Left renal pelvis (tissue), 4 donors: ENCODE measurements around the gene SLC35B2. TPM values are rescaled to one million over a fixed set of nuclear protein-coding genes. Genes with fewer than 3 reads are reported as not detected.

ENCODE experiments used
- DNase-seq, 4 donors: peaks; one replicate each; pipeline ENCODE4 v3.0.0-alpha.2; 2013; ENCODE audit warnings: low read depth in 4 of 4, low spot score in 3 of 4
- polyA plus RNA-seq, 4 donors: library from polyadenylated mRNA; unstranded; fragments of 120-200 nt; gene quantifications; one replicate each; pipeline ENCODE4 v1.2.1, GENCODE V29; 2013; ENCODE audit not compliant: insufficient read length in 4 of 4

Gene SLC35B2
- polyA plus RNA-seq, 4 donors: 51.5 to 57.5 (median 54.1) TPM

DNA sequence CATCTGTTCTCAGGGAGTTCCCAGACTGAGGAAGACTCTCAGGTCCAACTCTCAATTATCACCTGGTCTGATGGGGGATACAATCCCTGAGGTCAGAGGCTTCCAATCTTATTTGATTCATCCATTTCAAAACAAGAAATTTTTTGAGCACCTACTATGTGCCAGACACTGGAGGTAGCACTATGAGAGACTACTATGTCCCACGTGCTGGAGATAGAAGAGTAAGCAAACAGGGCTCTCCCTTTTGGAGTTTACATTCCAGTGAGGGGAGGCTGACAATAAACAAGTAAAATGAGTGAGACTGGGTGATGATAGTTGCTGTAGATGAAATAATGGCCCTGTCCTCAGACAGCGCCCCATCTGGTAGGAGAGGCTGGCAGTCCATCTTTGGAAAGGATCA lies 29.4 kb upstream of the SLC35B2 start:
- no peak for DNase-seq

DNA sequence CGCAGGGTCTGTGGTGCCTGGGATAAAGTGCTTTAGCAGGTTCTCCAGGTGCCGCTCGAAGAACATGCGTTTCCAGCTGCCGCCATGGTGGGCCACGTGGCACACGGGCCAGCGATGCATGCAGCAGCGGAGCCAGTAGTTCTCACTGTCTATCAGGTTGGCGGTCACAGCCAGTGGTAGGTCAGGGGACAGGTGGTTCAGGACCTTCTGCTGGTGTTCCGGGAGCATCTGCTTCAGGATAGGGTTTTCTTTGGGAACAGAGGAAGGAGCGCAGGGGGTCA lies 28.9 kb upstream of the SLC35B2 start:
- DNase-seq: no peak

DNA sequence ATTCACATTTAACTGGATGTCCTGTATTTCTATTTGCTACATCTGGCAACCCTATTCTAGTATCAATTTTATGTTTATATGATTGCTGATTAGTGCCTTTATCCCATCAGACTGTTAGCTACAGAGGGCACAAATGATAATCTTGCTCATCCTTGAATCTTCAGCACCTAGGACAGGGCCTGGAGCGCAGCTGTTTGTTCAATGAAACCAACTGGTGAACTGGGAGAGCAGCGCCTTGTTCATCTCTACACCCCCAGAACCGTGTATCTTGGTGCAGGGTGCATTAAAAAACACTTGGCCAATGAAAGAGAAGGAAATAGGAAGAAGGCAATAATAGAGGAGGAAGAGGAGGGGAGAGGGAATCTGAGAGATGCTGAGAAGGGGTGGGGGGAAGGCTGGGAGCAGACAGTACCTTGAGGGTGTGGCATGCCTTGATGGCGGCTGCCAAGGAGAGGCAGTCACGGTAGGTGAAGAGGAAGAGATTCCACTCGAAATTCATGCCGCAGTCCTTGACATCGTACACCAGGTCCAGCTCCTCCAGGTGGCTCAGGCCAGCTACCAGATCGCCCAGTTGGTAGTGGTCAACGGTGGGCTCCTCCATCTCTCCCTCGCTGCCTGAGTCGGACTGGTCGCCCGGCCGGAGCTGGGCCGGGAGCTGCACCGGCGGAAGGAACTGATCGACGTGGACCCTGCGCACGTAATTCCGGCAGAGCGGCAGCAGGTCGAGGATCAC lies 28.4 kb upstream of the SLC35B2 start:
- no peak for DNase-seq

DNA sequence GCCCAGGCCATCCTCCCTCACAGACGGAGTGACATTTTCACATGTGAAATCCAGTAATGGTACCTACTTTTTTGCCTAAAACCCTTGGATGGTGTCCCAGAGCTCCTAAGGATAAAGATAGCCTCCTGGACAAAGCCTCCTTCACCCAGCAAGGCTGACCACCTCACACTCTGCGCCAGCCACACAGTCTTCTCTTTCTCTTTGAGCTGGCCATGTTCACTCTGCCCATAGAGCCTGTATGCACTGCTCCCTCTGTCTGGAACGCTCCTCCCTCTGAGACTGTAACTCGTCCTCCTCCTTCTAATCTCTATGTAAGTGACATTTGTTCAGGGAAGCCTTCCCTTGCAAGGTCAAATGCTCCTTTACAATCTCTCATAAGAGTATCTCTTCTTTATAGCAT lies 27.5 kb upstream of the SLC35B2 start:
- no peak for DNase-seq

DNA sequence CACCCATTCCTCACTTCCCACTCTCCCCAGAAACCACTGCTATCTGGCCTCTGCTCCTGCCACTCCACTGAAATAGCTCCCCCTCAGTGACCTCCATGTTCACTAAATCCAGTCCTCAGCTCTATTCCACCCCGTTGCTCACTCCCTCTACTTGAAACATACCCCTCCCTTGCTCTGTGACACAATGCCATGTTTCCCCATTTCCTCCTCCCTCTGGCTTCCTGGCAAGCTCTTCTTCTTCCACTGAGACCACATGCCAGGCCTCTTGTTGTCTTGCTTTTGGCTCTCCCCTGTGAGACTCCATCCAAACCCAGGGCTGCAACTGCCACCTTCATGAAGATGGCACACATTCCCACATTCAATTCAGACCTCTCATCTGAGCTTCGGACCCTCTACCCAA lies 26.8 kb upstream of the SLC35B2 start:
- DNase-seq: no peak

DNA sequence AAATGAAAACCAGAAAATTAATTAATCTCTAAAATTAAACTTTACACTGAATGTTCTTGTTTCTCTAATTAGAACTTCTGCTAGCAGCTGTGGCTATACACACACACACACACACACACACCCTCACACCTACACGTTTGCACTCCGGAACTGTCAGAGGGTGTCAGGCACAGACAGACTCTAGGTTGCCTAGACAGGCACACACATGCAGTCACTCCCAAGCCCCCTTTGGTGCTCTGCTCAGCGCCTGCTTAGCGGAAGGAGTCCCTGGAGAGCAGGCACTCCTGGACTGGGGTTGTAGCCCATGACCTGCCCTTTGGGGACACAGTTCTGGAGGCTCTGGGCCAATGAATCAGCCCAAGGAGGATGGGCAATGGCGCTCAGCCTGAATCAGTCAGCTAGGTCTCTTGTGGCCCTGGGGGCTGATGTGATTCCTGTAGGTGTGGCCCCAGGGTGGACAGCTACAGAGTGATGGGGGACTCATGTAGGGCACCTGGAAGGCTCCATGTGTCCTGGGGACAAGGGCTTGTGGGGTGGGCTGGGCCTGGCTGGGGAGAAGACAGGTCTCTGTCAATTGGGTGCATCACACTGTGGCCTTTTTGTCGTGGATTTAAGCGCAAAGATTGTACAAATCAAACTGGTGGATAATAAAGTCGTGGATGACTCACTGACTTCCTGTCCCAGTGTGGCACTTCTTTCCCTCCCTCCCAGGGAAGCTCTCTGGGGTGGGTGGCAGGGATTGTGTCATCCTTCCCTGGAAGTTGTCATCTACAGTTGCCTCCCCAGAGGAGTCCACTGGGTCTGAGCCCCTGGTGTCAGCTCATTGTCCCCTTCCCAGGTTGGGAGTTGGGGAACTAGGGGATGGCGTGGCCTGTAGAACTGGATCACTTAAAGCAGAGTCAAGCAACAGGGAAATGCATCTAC lies 21.7 kb upstream of the SLC35B2 start:
- DNase-seq: no peak

DNA sequence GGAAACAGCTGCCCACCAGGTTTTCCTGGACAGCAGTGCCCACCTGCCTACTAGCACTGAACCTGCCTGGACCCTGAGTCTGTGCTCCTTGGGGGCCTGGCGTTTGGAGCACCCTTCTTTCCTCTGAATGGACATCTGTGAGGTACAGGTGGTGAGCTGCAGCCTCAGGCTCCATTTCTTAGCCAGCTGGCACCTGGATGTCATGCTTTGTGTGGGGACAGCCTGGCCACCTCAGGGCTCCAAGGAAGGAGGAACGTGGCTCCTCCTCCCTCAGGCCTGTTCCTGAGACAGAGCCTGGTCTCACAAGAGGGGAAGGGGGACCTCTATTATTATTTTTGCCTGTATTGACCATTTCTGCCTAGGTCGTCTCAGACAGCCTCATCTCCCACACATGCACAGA lies 21.0 kb upstream of the SLC35B2 start:
- no peak for DNase-seq

DNA sequence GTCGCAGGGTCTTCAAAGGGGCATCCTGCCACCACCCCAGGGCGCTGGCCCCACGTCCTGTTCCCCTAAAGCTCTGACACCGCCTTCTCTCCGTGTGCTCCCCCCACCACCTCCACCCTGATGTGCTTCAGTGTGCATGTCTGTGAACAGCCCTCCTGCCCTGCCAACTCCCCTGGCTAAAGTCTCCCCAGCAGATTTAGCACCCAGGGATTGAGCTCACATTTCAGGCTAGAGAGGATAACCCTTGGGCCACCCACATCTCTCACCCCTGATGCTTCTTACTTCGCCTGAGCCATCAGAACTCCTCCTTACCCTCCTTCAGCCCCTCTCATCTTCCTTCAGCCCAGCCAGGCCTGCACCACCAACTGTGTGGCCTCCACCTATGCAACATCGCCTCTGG lies 20.4 kb upstream of the SLC35B2 start:
- no peak for DNase-seq

DNA sequence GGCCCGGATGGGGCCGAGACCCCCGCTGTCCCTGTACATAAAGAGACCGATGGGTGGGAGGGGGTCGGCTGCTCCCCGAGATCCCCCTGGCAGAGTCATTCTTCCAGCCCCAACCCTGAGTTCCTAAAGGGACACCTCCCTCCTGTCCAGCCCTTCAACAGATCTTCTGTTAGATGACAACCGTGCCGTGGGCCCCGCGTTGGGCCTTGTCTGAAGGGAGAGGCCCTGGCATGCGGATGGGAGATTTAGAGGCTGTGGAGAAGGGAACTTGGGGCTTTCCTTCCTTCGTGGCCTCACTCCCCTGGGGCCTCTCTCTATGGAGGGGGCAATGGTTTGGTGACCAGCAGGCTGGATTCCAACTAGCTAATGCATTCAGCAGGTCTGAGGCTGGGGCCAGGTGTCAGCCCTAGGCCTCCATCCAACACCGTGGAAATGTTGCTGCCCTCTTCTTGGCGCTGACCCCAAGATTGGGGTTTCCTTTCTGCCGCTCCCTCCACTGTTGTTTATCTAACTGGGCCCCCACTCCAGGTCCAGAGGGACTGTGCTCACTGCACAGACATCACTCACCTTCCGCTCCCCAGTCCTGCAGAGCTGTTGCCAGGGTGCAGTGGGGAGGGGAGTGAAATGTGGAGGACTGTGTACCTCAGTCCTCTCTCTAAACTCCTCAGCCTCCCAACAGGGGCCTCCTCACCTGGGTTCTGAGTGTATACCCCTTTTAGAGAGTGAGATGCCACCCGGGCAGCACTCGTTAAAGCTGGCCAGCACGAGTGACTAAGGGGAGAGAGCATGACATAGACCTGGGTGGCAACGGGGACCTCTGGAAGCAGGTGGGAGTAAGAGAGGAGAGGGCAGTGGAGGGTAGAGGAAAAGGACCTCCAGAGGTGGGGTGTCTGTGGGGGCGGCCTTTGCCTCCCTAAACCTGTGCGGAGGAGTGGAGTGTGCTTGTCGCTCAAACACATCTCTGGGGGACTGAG lies 19.6 kb upstream of the SLC35B2 start:
- DNase-seq: no peak

DNA sequence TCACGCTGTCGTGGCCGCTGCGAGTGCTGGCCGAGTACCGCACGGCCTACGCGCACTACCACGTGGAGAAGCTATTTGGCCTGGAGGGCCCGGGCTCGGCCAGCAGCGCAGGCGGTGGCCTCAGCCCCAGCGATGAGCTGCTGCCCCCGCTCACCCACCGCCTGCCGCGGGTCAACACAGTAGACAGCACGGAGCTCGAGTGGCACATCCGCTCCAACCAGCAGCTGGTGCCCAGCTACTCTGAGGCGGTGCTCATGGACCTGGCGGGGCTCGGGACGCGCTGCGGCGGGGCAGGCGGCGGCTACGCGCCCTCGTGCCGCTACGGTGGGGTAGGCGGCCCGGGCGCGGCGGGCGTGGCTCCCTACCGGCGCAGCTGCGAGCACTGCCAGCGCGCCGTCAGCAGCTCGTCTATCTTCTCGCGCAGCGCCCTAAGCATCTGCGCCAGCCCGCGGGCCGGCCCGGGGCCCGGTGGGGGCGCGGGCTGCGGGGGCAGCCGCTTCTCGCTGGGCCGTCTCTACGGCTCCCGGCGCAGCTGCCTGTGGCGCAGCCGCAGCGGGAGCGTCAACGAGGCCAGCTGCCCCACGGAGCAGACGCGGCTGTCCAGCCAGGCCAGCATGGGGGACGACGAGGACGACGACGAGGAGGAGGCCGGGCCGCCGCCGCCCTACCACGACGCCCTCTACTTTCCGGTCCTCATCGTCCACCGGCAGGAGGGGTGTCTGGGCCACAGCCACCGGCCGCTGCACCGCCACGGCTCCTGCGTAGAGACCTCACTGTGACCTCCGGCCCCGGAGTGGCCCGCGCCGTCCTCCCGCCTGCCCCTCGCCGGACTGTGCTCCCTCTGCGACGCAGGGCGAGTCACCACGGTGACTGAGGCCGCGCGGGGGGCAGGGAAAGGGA lies 18.7 kb upstream of the SLC35B2 start:
- no peak for DNase-seq

DNA sequence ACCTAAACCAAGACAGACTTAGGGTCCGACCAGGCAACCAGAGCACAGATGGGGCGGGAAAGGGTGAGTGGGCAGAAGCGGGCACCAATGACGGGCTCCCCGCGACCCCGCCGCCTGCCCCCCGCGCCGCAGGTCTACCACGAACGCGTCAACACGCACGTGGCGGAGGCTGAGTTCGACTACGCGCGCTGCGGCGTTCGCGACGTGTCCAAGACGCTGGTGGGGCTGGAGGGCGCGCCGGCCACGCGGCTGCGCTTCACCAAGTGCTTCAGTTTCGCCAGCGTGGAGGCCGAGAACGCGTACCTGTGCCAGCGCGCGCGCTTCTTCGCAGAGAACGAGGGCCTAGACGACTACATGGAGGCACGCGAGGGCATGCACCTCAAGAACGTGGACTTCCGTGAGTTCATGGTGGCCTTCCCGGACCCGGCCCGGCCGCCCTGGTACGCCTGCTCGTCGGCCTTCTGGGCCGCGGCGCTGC lies 18.0 kb upstream of the SLC35B2 start:
- no peak for DNase-seq

DNA sequence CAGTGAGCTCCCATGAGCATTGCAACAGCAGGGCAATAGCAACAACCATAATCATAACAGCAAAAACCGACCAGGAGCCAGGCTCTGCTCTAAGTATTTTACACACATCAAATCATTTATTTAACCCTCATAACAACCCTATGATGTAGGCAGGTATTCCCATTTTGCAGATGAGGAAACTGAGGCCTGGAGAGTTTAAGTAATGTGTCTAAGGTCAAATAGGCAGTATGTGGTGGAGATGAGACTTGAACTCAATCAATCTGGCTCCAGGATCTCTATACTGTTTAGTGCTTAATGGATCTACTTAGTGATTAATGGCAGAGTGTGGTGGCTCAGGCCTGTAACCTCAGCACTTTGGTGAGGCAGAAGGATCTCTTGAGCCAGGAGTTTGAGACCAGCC lies 16.3 kb upstream of the SLC35B2 start:
- DNase-seq: no peak

DNA sequence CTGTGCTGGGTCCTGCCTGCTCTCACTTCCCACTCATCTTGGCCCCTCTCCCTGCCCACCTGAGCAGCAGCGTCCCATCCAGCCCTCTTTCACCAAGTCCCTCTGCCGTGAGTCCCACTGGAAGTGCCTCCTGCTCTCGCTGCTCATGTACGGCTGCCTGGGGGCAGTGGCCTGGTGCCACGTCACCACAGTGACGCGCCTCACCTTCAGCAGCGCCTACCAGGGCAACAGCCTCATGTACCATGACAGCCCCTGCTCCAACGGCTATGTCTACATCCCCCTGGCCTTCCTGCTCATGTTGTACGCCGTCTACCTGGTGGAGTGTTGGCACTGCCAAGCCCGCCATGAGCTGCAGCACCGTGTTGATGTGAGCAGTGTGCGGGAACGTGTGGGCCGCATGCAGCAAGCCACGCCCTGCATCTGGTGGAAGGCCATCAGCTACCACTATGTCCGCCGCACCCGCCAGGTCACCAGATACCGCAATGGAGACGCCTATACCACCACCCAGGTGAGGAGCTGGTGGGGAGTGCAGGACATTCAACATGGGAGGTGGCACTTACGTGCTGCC lies 15.8 kb upstream of the SLC35B2 start:
- no peak for DNase-seq

DNA sequence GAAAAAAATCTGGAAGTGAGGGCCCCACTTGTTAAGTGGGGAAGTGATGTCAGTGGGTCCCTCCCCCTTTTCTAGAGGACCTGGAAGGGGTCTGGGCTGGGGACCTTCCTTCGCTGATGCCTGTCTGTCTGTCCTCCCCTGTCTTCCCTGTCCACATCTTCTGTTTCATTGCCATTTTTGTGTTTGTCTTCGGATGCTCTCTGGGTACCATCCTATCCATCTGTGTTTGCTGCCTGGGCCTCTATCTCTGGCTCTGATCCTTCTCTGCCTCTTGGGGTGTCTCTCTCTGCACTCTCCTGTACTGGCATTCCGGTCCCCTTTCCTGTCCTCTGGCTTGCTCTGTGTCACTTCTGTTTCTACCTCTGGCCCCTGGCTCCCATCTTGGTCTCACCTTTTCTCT lies 15.2 kb upstream of the SLC35B2 start:
- DNase-seq: no peak

DNA sequence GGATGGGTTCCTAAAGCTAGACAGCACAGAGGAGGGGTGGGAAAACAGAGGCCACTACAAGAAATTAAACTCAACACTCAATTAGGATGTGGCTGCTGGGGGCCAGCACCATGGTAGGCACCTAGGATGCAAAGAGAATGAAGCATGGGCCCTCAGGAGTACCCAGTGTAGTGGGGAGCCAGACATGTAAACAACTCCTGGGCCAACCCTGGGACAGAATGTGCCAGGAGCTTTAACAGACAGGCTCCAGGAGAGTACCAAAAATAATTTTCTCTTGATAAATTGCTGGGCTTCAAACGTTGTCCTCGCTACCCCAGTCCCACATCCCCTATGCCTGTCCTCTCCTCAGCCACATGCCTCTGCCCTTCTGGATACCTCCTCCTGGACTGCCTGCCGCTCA lies 14.6 kb upstream of the SLC35B2 start:
- no peak for DNase-seq

DNA sequence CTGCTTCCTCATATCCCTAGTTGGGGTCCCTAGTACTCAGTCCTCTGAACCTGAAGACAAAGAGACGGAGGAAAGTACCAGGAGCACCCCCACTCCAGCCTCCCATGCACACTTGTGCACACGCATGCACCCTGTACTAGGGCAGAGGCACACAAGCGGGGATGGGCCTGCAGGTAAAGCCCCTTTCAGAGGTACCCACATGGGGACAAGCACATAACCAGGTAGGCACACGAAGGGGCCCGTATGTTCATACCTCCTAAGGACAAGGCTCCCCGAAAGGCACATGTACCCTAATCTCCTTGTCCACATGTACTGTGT lies 14.0 kb upstream of the SLC35B2 start:
- no peak for DNase-seq

DNA sequence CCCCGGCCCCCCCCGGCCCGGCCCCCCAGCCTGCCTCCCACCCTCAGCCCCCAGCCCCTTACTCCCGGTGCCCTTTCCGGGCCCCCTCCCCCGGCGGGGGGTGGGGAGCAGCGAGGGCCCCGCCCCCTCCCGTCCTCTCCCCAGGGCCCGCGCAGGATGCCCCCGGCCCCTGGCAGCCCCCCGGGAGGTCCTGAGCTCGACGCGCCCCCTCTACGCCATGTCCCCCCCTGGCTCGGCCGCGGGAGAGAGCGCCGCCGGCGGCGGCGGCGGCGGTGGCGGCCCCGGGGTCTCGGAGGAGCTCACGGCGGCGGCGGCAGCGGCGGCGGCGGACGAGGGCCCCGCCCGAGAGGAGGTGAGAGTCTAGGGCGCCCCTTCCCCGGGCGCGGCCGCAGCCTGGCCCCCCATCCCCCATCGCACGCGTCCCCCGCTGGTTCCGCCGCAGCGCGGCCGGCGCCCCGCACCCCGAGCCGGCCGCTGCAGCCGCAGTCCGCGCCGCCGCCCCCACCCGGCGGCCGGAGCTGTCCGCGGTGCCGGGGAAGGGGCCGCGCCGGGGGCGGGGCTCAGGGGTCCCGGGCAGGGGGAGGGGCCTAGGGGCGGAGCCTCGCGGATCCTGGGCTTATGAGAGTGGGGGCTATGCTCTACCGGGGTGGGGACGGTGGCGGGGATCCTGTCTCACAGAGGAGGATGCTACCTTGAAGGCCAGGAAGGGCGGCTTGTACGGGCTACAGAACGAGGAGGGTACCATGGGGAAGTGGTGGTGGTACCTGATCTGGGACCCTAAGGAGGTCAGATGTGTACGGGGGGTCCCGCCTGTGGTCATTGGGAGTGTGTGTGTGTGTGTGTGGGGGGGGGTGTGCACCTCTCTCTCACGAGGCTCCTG lies 13.4 kb upstream of the SLC35B2 start:
- no peak for DNase-seq

DNA sequence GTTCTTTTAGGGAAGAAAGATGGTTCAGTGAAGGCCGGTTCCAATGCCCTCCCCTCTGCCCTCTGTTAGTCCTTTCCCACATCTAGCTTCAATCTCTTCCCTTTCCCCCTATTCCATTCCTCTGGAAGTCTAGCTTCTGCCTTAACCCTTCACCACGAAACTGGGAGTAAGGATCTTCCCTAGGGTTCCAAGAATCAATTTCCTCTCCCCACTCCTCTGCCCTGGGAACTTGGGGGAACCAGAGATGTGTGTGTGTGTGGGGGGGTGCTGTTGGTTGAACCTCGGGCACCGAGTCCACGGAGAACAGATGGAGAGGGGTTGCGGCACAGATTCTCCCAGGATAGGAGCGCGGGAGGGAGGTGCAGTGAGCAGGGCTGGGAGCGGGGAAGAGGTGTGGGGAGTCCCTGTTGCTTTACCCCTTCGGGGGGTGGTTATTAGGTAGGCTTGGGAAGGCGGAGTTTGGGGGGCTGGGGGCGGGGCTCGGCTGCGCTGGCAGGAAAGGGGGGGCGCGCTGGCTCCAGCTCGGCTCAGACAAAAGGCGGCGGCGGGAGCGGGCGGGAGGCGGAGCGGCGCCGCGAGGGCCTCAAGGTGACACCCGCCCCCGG lies 12.7 kb upstream of the SLC35B2 start, which contains the start of gene TMEM151B:
TMEM151B (plus strand) TSS at position 530 of the 605 bp plus-strand sequence. CDS start 293 bp downstream, outside the sequence.
- no peak for DNase-seq
